SKM-1 (cell line): ENCODE measurements around the gene TBX15.

Experiments used
- DNase-seq: peaks from one replicate; lab custom pipeline; 2025; ENCODE audit not compliant: unreplicated experiment; lab: John Stamatoyannopoulos, UW

Gene TBX15

GRCh38 chr1:118985640-118986554, 2.2 kb downstream of the TBX15 start:
- DNase-seq = no peak

GRCh38 chr1:118984722-118985639, 3.2 kb downstream of the TBX15 start:
- DNase-seq = no peak

- no peak for DNase-seq
Observed at GRCh38 chr1:118984086-118984721, 3.9 kb downstream of the TBX15 start.

- DNase-seq = no peak
Observed at GRCh38 chr1:118983558-118984041, 4.5 kb downstream of the TBX15 start.

GRCh38 chr1:118982821-118983557, 5.2 kb downstream of the TBX15 start:
- DNase-seq = no peak

- DNase-seq = no peak
Observed at GRCh38 chr1:118982266-118982665, 5.9 kb downstream of the TBX15 start.

- no peak for DNase-seq
Observed at GRCh38 chr1:118981436-118981835, 6.7 kb downstream of the TBX15 start.

- no peak for DNase-seq
Observed at GRCh38 chr1:118979754-118980575, 8.2 kb downstream of the TBX15 start.

GRCh38 chr1:118978914-118979701, 9.0 kb downstream of the TBX15 start:
- DNase-seq = no peak

GRCh38 chr1:118977600-118977999, 10.5 kb downstream of the TBX15 start:
- DNase-seq = no peak

- DNase-seq = no peak
Observed at GRCh38 chr1:118974661-118975060, 13.5 kb downstream of the TBX15 start.

- DNase-seq = no peak
Observed at GRCh38 chr1:118973531-118974137, 14.5 kb downstream of the TBX15 start.

- DNase-seq = no peak
Observed at GRCh38 chr1:118973032-118973431, 15.1 kb downstream of the TBX15 start.

GRCh38 chr1:118970451-118970850, 17.7 kb downstream of the TBX15 start:
- no peak for DNase-seq

- DNase-seq = no peak
Observed at GRCh38 chr1:118963456-118964430, 24.4 kb downstream of the TBX15 start.

- DNase-seq = no peak
Observed at GRCh38 chr1:118963138-118963455, 25.0 kb downstream of the TBX15 start.

GRCh38 chr1:118961156-118961555, 27.0 kb downstream of the TBX15 start:
- DNase-seq = no peak
